Measurements from ENCODE around the gene HPSE2. TPM values are rescaled to one million over a fixed set of nuclear protein-coding genes. Genes with fewer than 3 reads are reported as not detected.
A peak's percentile ranks its signal among the peaks of the same experiment; 100 is the strongest.

Gene HPSE2
- total and polyA plus RNA-seq, 2 of the 8 experiments (the other 6 are each of a cell fraction or from before 2014, with no cell fraction given), result 0.41 to 0.58 TPM

GRCh38 chr10:98748298-98748697 lies 487.4 kb downstream of the HPSE2 start:
- TF ChIP-seq TCF12 (IDR thresholded peaks at IDR 0.05; ENCODE audit: low read depth, low read length) (no peak), EZH2 (IDR thresholded peaks at IDR 0.05; ENCODE audit: low read depth, low read length, severe bottlenecking) (no peak), HDAC6 (IDR thresholded peaks at IDR 0.05; ENCODE audit: low read depth, low read length) (no peak), RAD21 (IDR thresholded peaks at IDR 0.05 in 1 of 2, conservative IDR thresholded peaks at IDR 0.05 in 1 of 2; ENCODE audit: low read depth in 2 of 2, low read length in 2 of 2) (peak; percentile 66 to 70)
- TF ChIP-seq, protein P1, sequence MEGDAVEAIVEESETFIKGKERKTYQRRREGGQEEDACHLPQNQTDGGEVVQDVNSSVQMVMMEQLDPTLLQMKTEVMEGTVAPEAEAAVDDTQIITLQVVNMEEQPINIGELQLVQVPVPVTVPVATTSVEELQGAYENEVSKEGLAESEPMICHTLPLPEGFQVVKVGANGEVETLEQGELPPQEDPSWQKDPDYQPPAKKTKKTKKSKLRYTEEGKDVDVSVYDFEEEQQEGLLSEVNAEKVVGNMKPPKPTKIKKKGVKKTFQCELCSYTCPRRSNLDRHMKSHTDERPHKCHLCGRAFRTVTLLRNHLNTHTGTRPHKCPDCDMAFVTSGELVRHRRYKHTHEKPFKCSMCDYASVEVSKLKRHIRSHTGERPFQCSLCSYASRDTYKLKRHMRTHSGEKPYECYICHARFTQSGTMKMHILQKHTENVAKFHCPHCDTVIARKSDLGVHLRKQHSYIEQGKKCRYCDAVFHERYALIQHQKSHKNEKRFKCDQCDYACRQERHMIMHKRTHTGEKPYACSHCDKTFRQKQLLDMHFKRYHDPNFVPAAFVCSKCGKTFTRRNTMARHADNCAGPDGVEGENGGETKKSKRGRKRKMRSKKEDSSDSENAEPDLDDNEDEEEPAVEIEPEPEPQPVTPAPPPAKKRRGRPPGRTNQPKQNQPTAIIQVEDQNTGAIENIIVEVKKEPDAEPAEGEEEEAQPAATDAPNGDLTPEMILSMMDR (IDR thresholded peaks at IDR 0.05; ENCODE audit: control extremely low read depth in 1 of 3, insufficient read depth in 1 of 3, low read depth in 1 of 3, low read length in 3 of 3), result peak in 2 of 3 experiments; percentile 41 to 55; a peak in 2 of 4 replicates
- Histone ChIP-seq H2BK12ac (ENCODE audit: low read depth, low read length) (no peak overlapping the region), H3K4me2 (ENCODE audit: insufficient read depth in 1 of 2, low read depth in 2 of 2, low read length in 2 of 2) (no peak overlapping the region), H3K56ac (replicated peaks; ENCODE audit: insufficient read length, low read depth, low read length) (no peak overlapping the region), H3K27ac (ENCODE audit: low read depth, low read length) (no peak overlapping the region), H3K4me3 (ENCODE audit: extremely low read depth in 1 of 4, insufficient read depth in 2 of 4, low read depth in 3 of 4, low read length in 4 of 4) (no peak overlapping the region), H3K18ac (ENCODE audit: extremely low read depth, low read length) (no peak overlapping the region), H4K20me1 (replicated peaks in 1 of 2; ENCODE audit: control insufficient read depth in 1 of 2, insufficient read depth in 2 of 2, low read length in 2 of 2) (no peaks in the 10 kb centered on the region), H3K23ac (ENCODE audit: insufficient read length) (no peak overlapping the region), H3K23me2 (ENCODE audit: low read depth, low read length) (no peaks in the 10 kb centered on the region), H3K36me3 (ENCODE audit: control insufficient read depth in 2 of 4, insufficient read depth in 4 of 4, low read length in 3 of 4) (no peaks in the 10 kb centered on the region), H4K5ac (ENCODE audit: insufficient read length, low read depth, low read length) (no peak overlapping the region), H3K4ac (replicated peaks; ENCODE audit: insufficient read length, low read depth, low read length) (no peak overlapping the region), H3K9ac (replicated peaks in 1 of 4; ENCODE audit: extremely low read depth in 1 of 4, low read depth in 3 of 4, low read length in 3 of 4) (no peak overlapping the region), H4K8ac (ENCODE audit: extremely low read depth, insufficient read depth, low read length) (no peak overlapping the region), H3K27me3 (replicated peaks in 1 of 4; ENCODE audit: control insufficient read depth in 3 of 4, extremely low read depth in 1 of 4, insufficient read depth in 3 of 4, low read length in 3 of 4) (no peaks in the 10 kb centered on the region), H2AK5ac (ENCODE audit: low read depth, low read length) (no peak overlapping the region), H4K91ac (replicated peaks; ENCODE audit: insufficient read length, low read length) (no peak overlapping the region), H3K79me1 (ENCODE audit: low read depth, low read length) (no peaks in the 10 kb centered on the region), H2AFZ (ENCODE audit: low read length) (no peak overlapping the region), H2BK15ac (ENCODE audit: low read length) (no peak overlapping the region), H2BK20ac (ENCODE audit: low read length) (no peak overlapping the region), H3K9me3 (ENCODE audit: insufficient read depth in 2 of 2, low read depth in 1 of 2, low read length in 1 of 2) (no peaks in the 10 kb centered on the region), H2BK120ac (replicated peaks; ENCODE audit: low read depth, low read length) (no peak overlapping the region), H3K79me2 (ENCODE audit: control insufficient read depth in 1 of 2, insufficient read depth in 2 of 2, low read length in 2 of 2) (no peaks in the 10 kb centered on the region), H3K14ac (ENCODE audit: insufficient read length) (no peak overlapping the region), H3K4me1 (replicated peaks in 1 of 4; ENCODE audit: control insufficient read depth in 3 of 4, insufficient read depth in 4 of 4, low read length in 3 of 4) (no peaks in the 10 kb centered on the region), H2BK5ac (ENCODE audit: low read depth, low read length) (no peak overlapping the region)
- 33% methylated on average over 1 of the region's 1 CpG; no CpG with 5 or more reads in 1 of the 2 experiments for WGBS, 2 experiments (ENCODE audit: extremely low coverage in 1 of 2, insufficient coverage in 1 of 2, insufficient read length in 1 of 2, insufficient replicate concordance in 2 of 2, low coverage in 1 of 2, low lambda C conversion rate in 2 of 2, missing lambda C conversion rate in 1 of 2)
- ChIA-PET POLR2A (ENCODE audit: partially characterized antibody) (no interaction called here), CTCF (ENCODE audit: partially characterized antibody) (interaction anchor here (0.6 to 2.4 kb wide), 21 partner anchors 9 to 470 kb away, joined by 3 to 11 read pairs (median 4); no protein-coding TSS in a partner anchor)
- no peak for FAIRE-seq
- peak; percentile 2 to 47 for DNase-seq (ENCODE audit: low read depth in 1 of 2, low spot score in 2 of 2)

All from H1 (cell line).